Measurements from ENCODE around the gene RPS6KC1.

- TF ChIP-seq, protein P1, sequence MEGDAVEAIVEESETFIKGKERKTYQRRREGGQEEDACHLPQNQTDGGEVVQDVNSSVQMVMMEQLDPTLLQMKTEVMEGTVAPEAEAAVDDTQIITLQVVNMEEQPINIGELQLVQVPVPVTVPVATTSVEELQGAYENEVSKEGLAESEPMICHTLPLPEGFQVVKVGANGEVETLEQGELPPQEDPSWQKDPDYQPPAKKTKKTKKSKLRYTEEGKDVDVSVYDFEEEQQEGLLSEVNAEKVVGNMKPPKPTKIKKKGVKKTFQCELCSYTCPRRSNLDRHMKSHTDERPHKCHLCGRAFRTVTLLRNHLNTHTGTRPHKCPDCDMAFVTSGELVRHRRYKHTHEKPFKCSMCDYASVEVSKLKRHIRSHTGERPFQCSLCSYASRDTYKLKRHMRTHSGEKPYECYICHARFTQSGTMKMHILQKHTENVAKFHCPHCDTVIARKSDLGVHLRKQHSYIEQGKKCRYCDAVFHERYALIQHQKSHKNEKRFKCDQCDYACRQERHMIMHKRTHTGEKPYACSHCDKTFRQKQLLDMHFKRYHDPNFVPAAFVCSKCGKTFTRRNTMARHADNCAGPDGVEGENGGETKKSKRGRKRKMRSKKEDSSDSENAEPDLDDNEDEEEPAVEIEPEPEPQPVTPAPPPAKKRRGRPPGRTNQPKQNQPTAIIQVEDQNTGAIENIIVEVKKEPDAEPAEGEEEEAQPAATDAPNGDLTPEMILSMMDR (conservative IDR thresholded peaks at IDR 0.05 in 1 of 2, IDR thresholded peaks at IDR 0.05 in 1 of 2; ENCODE audit: extremely low read depth in 1 of 2, insufficient read depth in 1 of 2, low read depth in 1 of 2, low read length in 2 of 2) = no peak
- TF ChIP-seq EZH2 (IDR thresholded peaks at IDR 0.05; ENCODE audit: borderline replicate concordance, low read length) = no peak
Observed at GRCh38 chr1:213296558-213296957, 245.5 kb downstream of the RPS6KC1 start.

All from mammary epithelial cell (primary cell).